ENCODE results near the gene ACE2. TPM values are rescaled to one million over a fixed set of nuclear protein-coding genes. Genes with fewer than 3 reads are reported as not detected.

The ACE2 gene
- polyA plus RNA-seq, 1 of the 3 experiments (the other 2 are of a cell fraction) = not detected

DNA sequence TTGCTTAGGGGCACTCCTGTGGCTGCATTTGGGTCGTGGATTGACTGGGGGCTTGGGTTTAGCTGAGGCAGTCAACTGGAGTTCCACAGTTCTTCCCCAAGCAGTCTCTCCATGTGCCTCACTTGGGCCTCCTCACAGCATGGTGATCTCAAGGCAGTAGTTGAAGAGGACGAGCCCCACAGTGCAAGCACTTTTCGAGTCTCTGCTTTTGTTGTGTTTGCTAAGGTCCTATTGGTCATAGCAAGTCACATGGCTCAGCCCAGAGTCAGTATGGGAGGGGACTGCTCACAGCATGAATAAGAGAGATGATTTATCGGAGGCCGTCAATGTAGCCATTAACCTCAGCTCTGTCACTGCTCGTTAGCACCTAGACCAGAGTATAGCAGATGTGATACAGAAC is 70.4 kb downstream of the ACE2 start:
- Histone ChIP-seq H3F3A (replicated peaks; ENCODE audit: insufficient read depth) (no peaks in the 10 kb centered on the region), H3K9ac (no peak overlapping the region), H2AFZ (ENCODE audit: low read depth) (no peak overlapping the region), H3K4me1 (ENCODE audit: control insufficient read depth in 1 of 2, insufficient read depth in 2 of 2, low read depth in 1 of 2, low read length in 1 of 2) (no peaks in the 10 kb centered on the region), H3K27me3 (ENCODE audit: insufficient read depth) (no peaks in the 10 kb centered on the region; the same call in 1 of the 2 replicates), H3K9me2 (no peaks in the 10 kb centered on the region), H3K79me2 (ENCODE audit: insufficient read depth) (no peaks in the 10 kb centered on the region), H3K9me3 (no peaks in the 10 kb centered on the region), H3K27ac (ENCODE audit: low read depth in 2 of 2, low read length in 1 of 2) (no peak overlapping the region), H3K36me3 (replicated peaks in 1 of 2; ENCODE audit: control insufficient read depth in 1 of 2, insufficient read depth in 2 of 2, low read length in 1 of 2) (no peaks in the 10 kb centered on the region), H3K4me2 (no peak overlapping the region), H3K4me3 (ENCODE audit: low read depth in 2 of 2, low read length in 1 of 2) (no peak overlapping the region), H4K20me1 (ENCODE audit: insufficient read depth) (no peaks in the 10 kb centered on the region)
- 49% methylated on average over 6 of the region's 6 CpGs for WGBS (ENCODE audit: low lambda C conversion rate)
- DNase-seq = no peak
- CTCF ChIA-PET = no interaction called here
- POLR2A ChIA-PET = no interaction called here
- TF ChIP-seq EZH2phosphoT487 (IDR thresholded peaks at IDR 0.05; ENCODE audit: borderline replicate concordance, low read depth) (no peak), RFX5 (IDR thresholded peaks at IDR 0.05; ENCODE audit: low read length) (no peak)
- TF ChIP-seq, protein P1, sequence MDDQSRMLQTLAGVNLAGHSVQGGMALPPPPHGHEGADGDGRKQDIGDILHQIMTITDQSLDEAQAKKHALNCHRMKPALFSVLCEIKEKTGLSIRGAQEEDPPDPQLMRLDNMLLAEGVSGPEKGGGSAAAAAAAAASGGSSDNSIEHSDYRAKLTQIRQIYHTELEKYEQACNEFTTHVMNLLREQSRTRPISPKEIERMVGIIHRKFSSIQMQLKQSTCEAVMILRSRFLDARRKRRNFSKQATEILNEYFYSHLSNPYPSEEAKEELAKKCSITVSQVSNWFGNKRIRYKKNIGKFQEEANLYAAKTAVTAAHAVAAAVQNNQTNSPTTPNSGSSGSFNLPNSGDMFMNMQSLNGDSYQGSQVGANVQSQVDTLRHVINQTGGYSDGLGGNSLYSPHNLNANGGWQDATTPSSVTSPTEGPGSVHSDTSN (IDR thresholded peaks at IDR 0.05) = no peak
- TF ChIP-seq, protein P2, sequence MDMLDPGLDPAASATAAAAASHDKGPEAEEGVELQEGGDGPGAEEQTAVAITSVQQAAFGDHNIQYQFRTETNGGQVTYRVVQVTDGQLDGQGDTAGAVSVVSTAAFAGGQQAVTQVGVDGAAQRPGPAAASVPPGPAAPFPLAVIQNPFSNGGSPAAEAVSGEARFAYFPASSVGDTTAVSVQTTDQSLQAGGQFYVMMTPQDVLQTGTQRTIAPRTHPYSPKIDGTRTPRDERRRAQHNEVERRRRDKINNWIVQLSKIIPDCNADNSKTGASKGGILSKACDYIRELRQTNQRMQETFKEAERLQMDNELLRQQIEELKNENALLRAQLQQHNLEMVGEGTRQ (IDR thresholded peaks at IDR 0.05; ENCODE audit: borderline replicate concordance, low read depth, low read length) = no peak

DNA sequence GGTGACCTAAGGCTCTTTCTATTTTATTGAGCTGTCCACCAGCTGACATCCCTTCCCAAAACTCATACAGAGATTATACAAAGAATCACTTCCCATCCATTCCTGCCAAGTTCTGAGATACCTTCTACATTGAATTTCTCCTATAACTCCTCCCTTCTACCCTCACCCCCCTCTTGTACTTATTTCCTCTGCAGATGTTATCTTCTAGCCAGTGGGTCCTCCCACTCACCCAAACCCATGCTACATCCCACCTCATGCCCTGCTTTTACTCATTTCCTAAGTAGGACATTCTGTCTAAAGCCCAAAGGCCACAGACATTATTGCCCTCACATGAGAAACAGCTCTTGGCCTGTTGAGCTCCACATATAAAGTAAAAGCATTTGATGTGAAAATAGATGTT is 71.6 kb downstream of the ACE2 start:
- Histone ChIP-seq H4K20me1 (ENCODE audit: insufficient read depth) (no peaks in the 10 kb centered on the region), H3K4me3 (ENCODE audit: low read depth in 2 of 2, low read length in 1 of 2) (no peak overlapping the region), H3K27ac (ENCODE audit: low read depth in 2 of 2, low read length in 1 of 2) (no peak overlapping the region), H3K9me2 (no peaks in the 10 kb centered on the region), H3K36me3 (replicated peaks in 1 of 2; ENCODE audit: control insufficient read depth in 1 of 2, insufficient read depth in 2 of 2, low read length in 1 of 2) (no peaks in the 10 kb centered on the region), H3K9me3 (no peaks in the 10 kb centered on the region), H3K4me1 (ENCODE audit: control insufficient read depth in 1 of 2, insufficient read depth in 2 of 2, low read depth in 1 of 2, low read length in 1 of 2) (no peaks in the 10 kb centered on the region), H3K9ac (no peak overlapping the region), H3K4me2 (no peak overlapping the region), H3F3A (replicated peaks; ENCODE audit: insufficient read depth) (no peaks in the 10 kb centered on the region), H3K79me2 (ENCODE audit: insufficient read depth) (no peaks in the 10 kb centered on the region), H3K27me3 (ENCODE audit: insufficient read depth) (no peaks in the 10 kb centered on the region; the same call in 1 of the 2 replicates), H2AFZ (ENCODE audit: low read depth) (no peak overlapping the region)
- CTCF ChIA-PET = no interaction called here
- POLR2A ChIA-PET = no interaction called here
- no peak for DNase-seq
- TF ChIP-seq NRF1 (IDR thresholded peaks at IDR 0.05; ENCODE audit: low read depth, low read length) = no peak
- no peak for TF ChIP-seq YY1 (IDR thresholded peaks at IDR 0.05; ENCODE audit: low read depth)
- TF ChIP-seq MEF2A (IDR thresholded peaks at IDR 0.05; ENCODE audit: borderline replicate concordance, low read depth) = no peak
- no peak for TF ChIP-seq CHD2 (IDR thresholded peaks at IDR 0.05; ENCODE audit: low read length, partially characterized antibody)
- TF ChIP-seq RXRA (IDR thresholded peaks at IDR 0.05; ENCODE audit: borderline replicate concordance, low read depth) = no peak
- TF ChIP-seq, protein P3, sequence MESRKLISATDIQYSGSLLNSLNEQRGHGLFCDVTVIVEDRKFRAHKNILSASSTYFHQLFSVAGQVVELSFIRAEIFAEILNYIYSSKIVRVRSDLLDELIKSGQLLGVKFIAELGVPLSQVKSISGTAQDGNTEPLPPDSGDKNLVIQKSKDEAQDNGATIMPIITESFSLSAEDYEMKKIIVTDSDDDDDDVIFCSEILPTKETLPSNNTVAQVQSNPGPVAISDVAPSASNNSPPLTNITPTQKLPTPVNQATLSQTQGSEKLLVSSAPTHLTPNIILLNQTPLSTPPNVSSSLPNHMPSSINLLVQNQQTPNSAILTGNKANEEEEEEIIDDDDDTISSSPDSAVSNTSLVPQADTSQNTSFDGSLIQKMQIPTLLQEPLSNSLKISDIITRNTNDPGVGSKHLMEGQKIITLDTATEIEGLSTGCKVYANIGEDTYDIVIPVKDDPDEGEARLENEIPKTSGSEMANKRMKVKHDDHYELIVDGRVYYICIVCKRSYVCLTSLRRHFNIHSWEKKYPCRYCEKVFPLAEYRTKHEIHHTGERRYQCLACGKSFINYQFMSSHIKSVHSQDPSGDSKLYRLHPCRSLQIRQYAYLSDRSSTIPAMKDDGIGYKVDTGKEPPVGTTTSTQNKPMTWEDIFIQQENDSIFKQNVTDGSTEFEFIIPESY (IDR thresholded peaks at IDR 0.05; ENCODE audit: borderline replicate concordance, low read depth) = no peak
- TF ChIP-seq TEAD4 (IDR thresholded peaks at IDR 0.05; ENCODE audit: borderline replicate concordance, insufficient read depth) = no peak
- TF ChIP-seq, protein P4, sequence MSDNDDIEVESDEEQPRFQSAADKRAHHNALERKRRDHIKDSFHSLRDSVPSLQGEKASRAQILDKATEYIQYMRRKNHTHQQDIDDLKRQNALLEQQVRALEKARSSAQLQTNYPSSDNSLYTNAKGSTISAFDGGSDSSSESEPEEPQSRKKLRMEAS (IDR thresholded peaks at IDR 0.05; ENCODE audit: low read depth) = no peak
- no peak for TF ChIP-seq FOXJ3 (CRISPR knock-in tag; IDR thresholded peaks at IDR 0.05)
- no peak for TF ChIP-seq EZH2phosphoT487 (IDR thresholded peaks at IDR 0.05; ENCODE audit: borderline replicate concordance, low read depth)
- no peak for TF ChIP-seq NFIC (IDR thresholded peaks at IDR 0.05; ENCODE audit: borderline replicate concordance)
- no peak for TF ChIP-seq EP300 (IDR thresholded peaks at IDR 0.05; ENCODE audit: borderline replicate concordance in 1 of 2, low read depth in 1 of 2, low read length in 1 of 2)
- TF ChIP-seq, protein P5, sequence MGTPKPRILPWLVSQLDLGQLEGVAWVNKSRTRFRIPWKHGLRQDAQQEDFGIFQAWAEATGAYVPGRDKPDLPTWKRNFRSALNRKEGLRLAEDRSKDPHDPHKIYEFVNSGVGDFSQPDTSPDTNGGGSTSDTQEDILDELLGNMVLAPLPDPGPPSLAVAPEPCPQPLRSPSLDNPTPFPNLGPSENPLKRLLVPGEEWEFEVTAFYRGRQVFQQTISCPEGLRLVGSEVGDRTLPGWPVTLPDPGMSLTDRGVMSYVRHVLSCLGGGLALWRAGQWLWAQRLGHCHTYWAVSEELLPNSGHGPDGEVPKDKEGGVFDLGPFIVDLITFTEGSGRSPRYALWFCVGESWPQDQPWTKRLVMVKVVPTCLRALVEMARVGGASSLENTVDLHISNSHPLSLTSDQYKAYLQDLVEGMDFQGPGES (IDR thresholded peaks at IDR 0.05; ENCODE audit: low read depth, low read length) = no peak
- TF ChIP-seq, protein P6, sequence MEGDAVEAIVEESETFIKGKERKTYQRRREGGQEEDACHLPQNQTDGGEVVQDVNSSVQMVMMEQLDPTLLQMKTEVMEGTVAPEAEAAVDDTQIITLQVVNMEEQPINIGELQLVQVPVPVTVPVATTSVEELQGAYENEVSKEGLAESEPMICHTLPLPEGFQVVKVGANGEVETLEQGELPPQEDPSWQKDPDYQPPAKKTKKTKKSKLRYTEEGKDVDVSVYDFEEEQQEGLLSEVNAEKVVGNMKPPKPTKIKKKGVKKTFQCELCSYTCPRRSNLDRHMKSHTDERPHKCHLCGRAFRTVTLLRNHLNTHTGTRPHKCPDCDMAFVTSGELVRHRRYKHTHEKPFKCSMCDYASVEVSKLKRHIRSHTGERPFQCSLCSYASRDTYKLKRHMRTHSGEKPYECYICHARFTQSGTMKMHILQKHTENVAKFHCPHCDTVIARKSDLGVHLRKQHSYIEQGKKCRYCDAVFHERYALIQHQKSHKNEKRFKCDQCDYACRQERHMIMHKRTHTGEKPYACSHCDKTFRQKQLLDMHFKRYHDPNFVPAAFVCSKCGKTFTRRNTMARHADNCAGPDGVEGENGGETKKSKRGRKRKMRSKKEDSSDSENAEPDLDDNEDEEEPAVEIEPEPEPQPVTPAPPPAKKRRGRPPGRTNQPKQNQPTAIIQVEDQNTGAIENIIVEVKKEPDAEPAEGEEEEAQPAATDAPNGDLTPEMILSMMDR (IDR thresholded peaks at IDR 0.05) = no peak
- TF ChIP-seq FOXM1 (IDR thresholded peaks at IDR 0.05; ENCODE audit: low read depth) = no peak
- TF ChIP-seq TCF12 (IDR thresholded peaks at IDR 0.05) = no peak
- TF ChIP-seq, protein P1 (IDR thresholded peaks at IDR 0.05) = no peak
- no peak for TF ChIP-seq SIN3A (IDR thresholded peaks at IDR 0.05; ENCODE audit: borderline replicate concordance, low read depth, low read length)

All from SK-N-SH (cell line).